Glutamatergic neuron (in vitro differentiated cells): Measurements from ENCODE around the gene PADI1. TPM values are rescaled to one million over a fixed set of nuclear protein-coding genes. Genes with fewer than 3 reads are reported as not detected.

ENCODE experiments used
- DNase-seq: peaks from one replicate; pipeline ENCODE4 v3.0.0; 2022
- H3K27ac Mint-ChIP-seq: one replicate; pipeline ENCODE4 v1.8.0; 2020; ENCODE audit warnings: mild to moderate bottlenecking, mixed read lengths, inconsistent platforms; ENCODE audit not compliant: unreplicated experiment
- H3K27me3 Mint-ChIP-seq: one replicate; pipeline ENCODE4 v1.8.0; 2020; ENCODE audit warnings: mild to moderate bottlenecking, moderate library complexity, mixed read lengths, inconsistent platforms; ENCODE audit not compliant: unreplicated experiment
- H3K36me3 Mint-ChIP-seq: one replicate; pipeline ENCODE4 v1.8.0; 2020; ENCODE audit warnings: mild to moderate bottlenecking, mixed read lengths, inconsistent platforms; ENCODE audit not compliant: unreplicated experiment
- H3K4me1 Mint-ChIP-seq: one replicate; pipeline ENCODE4 v1.8.0; 2020; ENCODE audit warnings: mild to moderate bottlenecking, low read depth, mixed read lengths, inconsistent platforms; ENCODE audit not compliant: unreplicated experiment
- H3K4me3 Mint-ChIP-seq: one replicate; pipeline ENCODE4 v1.8.0; 2020; ENCODE audit warnings: mild to moderate bottlenecking, mixed read lengths, inconsistent platforms; ENCODE audit not compliant: unreplicated experiment
- H3K9me3 Mint-ChIP-seq: one replicate; pipeline ENCODE4 v1.8.0; 2020; ENCODE audit warnings: mild to moderate bottlenecking, moderate library complexity, mixed read lengths, inconsistent platforms; ENCODE audit not compliant: unreplicated experiment
- CTCF ChIP-seq: fragments of 200-600 bp; sonication (generic); IDR thresholded peaks from one replicate; pipeline ENCODE4 v1.5.0; 2021; ENCODE audit not compliant: partially characterized antibody, unreplicated experiment
- total RNA-seq: library from RNA; stranded (reverse); fragmentation: NEBNext Ultra II Directional; extraction: Animal tissue kit (Norgen Biotek cat#: 25700); gene quantifications from one replicate; pipeline ENCODE4 v1.2.1, GENCODE V29; 2021; ENCODE audit not compliant: unreplicated experiment

PADI1 gene
- total RNA-seq, 1 donor from 2014 or later: not detected

GRCh38 chr1:17215545-17215890 lies 10.6 kb downstream of the PADI1 start:
- H3K4me1 Mint-ChIP-seq: peaks cover 2% of the 10 kb centered on the region
- TF ChIP-seq CTCF: no peak
- no peak for DNase-seq
- H3K9me3 Mint-ChIP-seq: peaks cover 3% of the 10 kb centered on the region
- no peak overlapping the region for H3K27ac Mint-ChIP-seq
- H3K36me3 Mint-ChIP-seq: no peaks in the 10 kb centered on the region
- no peak overlapping the region for H3K4me3 Mint-ChIP-seq
- peaks cover 3% of the 10 kb centered on the region for H3K27me3 Mint-ChIP-seq

GRCh38 chr1:17216078-17216477 lies 11.2 kb downstream of the PADI1 start:
- DNase-seq: no peak
- peaks cover 2% of the 10 kb centered on the region for H3K4me1 Mint-ChIP-seq
- no peak for TF ChIP-seq CTCF
- no peak overlapping the region for H3K4me3 Mint-ChIP-seq
- H3K36me3 Mint-ChIP-seq: no peaks in the 10 kb centered on the region
- peaks cover 3% of the 10 kb centered on the region for H3K9me3 Mint-ChIP-seq
- no peak overlapping the region for H3K27ac Mint-ChIP-seq
- H3K27me3 Mint-ChIP-seq: peaks cover 3% of the 10 kb centered on the region

- no peak for TF ChIP-seq CTCF
- no peak overlapping the region for H3K4me3 Mint-ChIP-seq
- no peak overlapping the region for H3K27ac Mint-ChIP-seq
- H3K36me3 Mint-ChIP-seq: no peaks in the 10 kb centered on the region
- H3K4me1 Mint-ChIP-seq: peaks cover 2% of the 10 kb centered on the region
- H3K27me3 Mint-ChIP-seq: peaks cover 8% of the 10 kb centered on the region
- no peak for DNase-seq
- peaks cover 3% of the 10 kb centered on the region for H3K9me3 Mint-ChIP-seq
Observed at GRCh38 chr1:17217607-17218006, 12.7 kb downstream of the PADI1 start.

- H3K9me3 Mint-ChIP-seq: peaks cover 3% of the 10 kb centered on the region
- H3K36me3 Mint-ChIP-seq: no peaks in the 10 kb centered on the region
- no peak for TF ChIP-seq CTCF
- H3K4me3 Mint-ChIP-seq: no peak overlapping the region
- H3K27me3 Mint-ChIP-seq: peaks cover 7% of the 10 kb centered on the region
- H3K27ac Mint-ChIP-seq: no peak overlapping the region
- no peaks in the 10 kb centered on the region for H3K4me1 Mint-ChIP-seq
- DNase-seq: no peak
Observed at GRCh38 chr1:17218939-17219338, 14.0 kb downstream of the PADI1 start.

- Mint-ChIP-seq H3K4me1 (no peaks in the 10 kb centered on the region), H3K4me3 (no peak overlapping the region), H3K27ac (no peak overlapping the region), H3K27me3 (peaks cover 7% of the 10 kb centered on the region), H3K9me3 (no peaks in the 10 kb centered on the region), H3K36me3 (no peaks in the 10 kb centered on the region)
- DNase-seq: no peak
- no peak for TF ChIP-seq CTCF
Observed at GRCh38 chr1:17220287-17220686, 15.4 kb downstream of the PADI1 start.
